Measurements from ENCODE around the gene ROR1. TPM values are rescaled to one million over a fixed set of nuclear protein-coding genes. Genes with fewer than 3 reads are reported as not detected.

ROR1 gene
- total RNA-seq, 1 donor from 2014 or later: 30.3 TPM

- H3K9ac ChIP-seq: no peak overlapping the region
- H3K27ac ChIP-seq: no peak overlapping the region
- H3K4me3 ChIP-seq: no peak overlapping the region
- Mint-ChIP-seq H3K27me3 (ENCODE audit: insufficient read depth, low read depth) (no peaks in the 10 kb centered on the region), H3K4me1 (peaks cover 32% of the 10 kb centered on the region), H3K9me3 (no peaks in the 10 kb centered on the region), H3K36me3 (no peaks in the 10 kb centered on the region), H3K4me3 (no peak overlapping the region), H3K27ac (no peak overlapping the region)
- H3F3A ChIP-seq (ENCODE audit: low read depth): peaks cover 2% of the 10 kb centered on the region
- H3K27me3 ChIP-seq: no peaks in the 10 kb centered on the region
- peaks cover 75% of the 10 kb centered on the region for H3K79me2 ChIP-seq (ENCODE audit: low read depth)
- no peaks in the 10 kb centered on the region for H3K9me3 ChIP-seq (ENCODE audit: low read depth)
- H3K36me3 ChIP-seq: no peaks in the 10 kb centered on the region
- peaks cover 33% of the 10 kb centered on the region for H4K20me1 ChIP-seq (ENCODE audit: low read depth)
- peaks cover 17% of the 10 kb centered on the region for H3K4me1 ChIP-seq
- TF ChIP-seq EZH2phosphoT487 (IDR thresholded peaks at IDR 0.05) (no peak), CTCF (IDR thresholded peaks at IDR 0.05) (no peak), EZH2 (IDR thresholded peaks at IDR 0.05) (no peak)
- no peak for DNase-seq (ENCODE audit: low spot score)
- no peak overlapping the region for H3K4me2 ChIP-seq
- no peak overlapping the region for H2AFZ ChIP-seq (replicated peaks)
These were observed 149.5 kb downstream of the ROR1 start for GRCh38 chr1:63923302-63923701.

GRCh38 chr1:63924600-63924999, 150.8 kb downstream of the ROR1 start:
- Mint-ChIP-seq H3K4me1 (peaks cover 36% of the 10 kb centered on the region), H3K27me3 (ENCODE audit: insufficient read depth, low read depth) (no peaks in the 10 kb centered on the region), H3K36me3 (no peaks in the 10 kb centered on the region), H3K9me3 (no peaks in the 10 kb centered on the region), H3K27ac (no peak overlapping the region), H3K4me3 (no peak overlapping the region)
- Histone ChIP-seq H2AFZ (replicated peaks) (no peak overlapping the region), H3K27me3 (no peaks in the 10 kb centered on the region), H3K36me3 (no peaks in the 10 kb centered on the region), H3K4me3 (no peak overlapping the region), H3K79me2 (ENCODE audit: low read depth) (peaks cover 75% of the 10 kb centered on the region), H3F3A (ENCODE audit: low read depth) (peaks cover 2% of the 10 kb centered on the region), H3K4me1 (peaks cover 27% of the 10 kb centered on the region), H3K9ac (no peak overlapping the region), H4K20me1 (ENCODE audit: low read depth) (peaks cover 46% of the 10 kb centered on the region), H3K27ac (no peak overlapping the region), H3K4me2 (no peak overlapping the region), H3K9me3 (ENCODE audit: low read depth) (no peaks in the 10 kb centered on the region)
- TF ChIP-seq EZH2phosphoT487 (IDR thresholded peaks at IDR 0.05) (no peak), CTCF (IDR thresholded peaks at IDR 0.05) (no peak), EZH2 (IDR thresholded peaks at IDR 0.05) (no peak)
- DNase-seq (ENCODE audit: low spot score): no peak

- no peak overlapping the region for H3K27ac Mint-ChIP-seq
- no peaks in the 10 kb centered on the region for H3K36me3 Mint-ChIP-seq
- H3K9me3 Mint-ChIP-seq: no peaks in the 10 kb centered on the region
- Histone ChIP-seq H3K4me2 (no peak overlapping the region), H4K20me1 (ENCODE audit: low read depth) (peaks cover 29% of the 10 kb centered on the region), H3F3A (ENCODE audit: low read depth) (no peaks in the 10 kb centered on the region), H3K79me2 (ENCODE audit: low read depth) (peaks cover 75% of the 10 kb centered on the region), H3K4me3 (no peak overlapping the region), H3K27me3 (no peaks in the 10 kb centered on the region), H3K36me3 (no peaks in the 10 kb centered on the region), H3K4me1 (peaks cover 13% of the 10 kb centered on the region), H3K9ac (no peak overlapping the region), H3K27ac (no peak overlapping the region), H2AFZ (replicated peaks) (no peak overlapping the region), H3K9me3 (ENCODE audit: low read depth) (no peaks in the 10 kb centered on the region)
- DNase-seq (ENCODE audit: low spot score): no peak
- H3K4me3 Mint-ChIP-seq: no peak overlapping the region
- TF ChIP-seq EZH2 (IDR thresholded peaks at IDR 0.05): no peak
- peaks cover 17% of the 10 kb centered on the region for H3K4me1 Mint-ChIP-seq
- peaks cover 2% of the 10 kb centered on the region for H3K27me3 Mint-ChIP-seq (ENCODE audit: insufficient read depth, low read depth)
These were observed 154.6 kb downstream of the ROR1 start for GRCh38 chr1:63928186-63929105.

- Histone ChIP-seq H3K27me3 (no peaks in the 10 kb centered on the region), H3K27ac (no peak overlapping the region), H4K20me1 (ENCODE audit: low read depth) (peaks cover 35% of the 10 kb centered on the region), H3K4me3 (no peak overlapping the region), H3K9ac (no peak overlapping the region), H3K4me2 (no peak overlapping the region), H3K79me2 (ENCODE audit: low read depth) (peaks cover 75% of the 10 kb centered on the region), H3F3A (ENCODE audit: low read depth) (no peaks in the 10 kb centered on the region), H3K9me3 (ENCODE audit: low read depth) (no peaks in the 10 kb centered on the region), H3K36me3 (no peaks in the 10 kb centered on the region), H2AFZ (replicated peaks) (no peak overlapping the region), H3K4me1 (peaks cover 13% of the 10 kb centered on the region)
- TF ChIP-seq CTCF (IDR thresholded peaks at IDR 0.05) (no peak), EZH2phosphoT487 (IDR thresholded peaks at IDR 0.05) (no peak), EZH2 (IDR thresholded peaks at IDR 0.05) (no peak)
- Mint-ChIP-seq H3K9me3 (no peaks in the 10 kb centered on the region), H3K36me3 (no peaks in the 10 kb centered on the region), H3K4me3 (no peak overlapping the region), H3K4me1 (peaks cover 17% of the 10 kb centered on the region), H3K27ac (peak overlapping the region; percentile 52), H3K27me3 (ENCODE audit: insufficient read depth, low read depth) (peaks cover 2% of the 10 kb centered on the region)
- no peak for DNase-seq (ENCODE audit: low spot score)
These were observed 155.3 kb downstream of the ROR1 start for GRCh38 chr1:63929106-63929478.

Measured in neural progenitor cell (in vitro differentiated cells).